Adrenal gland (tissue), 12 donors: ENCODE measurements around the gene GOLGA6C. TPM values are rescaled to one million over a fixed set of nuclear protein-coding genes. Genes with fewer than 3 reads are reported as not detected.

ENCODE experiments used
- DNase-seq, 7 donors: peaks; one replicate each; pipeline ENCODE4 v3.0.0-alpha.2; 2019 to 2020
- H3K27ac ChIP-seq, 5 donors: fragments of 200-600 bp; sonication (generic) in 4 of 5; 1 replicate in 3 of 5; 2 replicates in 2 of 5; pipeline versions ENCODE4 v1.5.1 to v1.8.0; 2016 to 2020; ENCODE audit warnings: mild to moderate bottlenecking in 1 of 5
- H3K27me3 ChIP-seq: fragments of 200-600 bp; 2 replicates; pipeline ENCODE4 v1.8.0; 2021
- H3K36me3 ChIP-seq, 2 donors: fragments of 200-600 bp; replicated peaks in 1 of 2; 1 replicate in 1 of 2; 2 replicates in 1 of 2; pipeline versions ENCODE4 v1.5.1 to v1.8.0; 2018 to 2022
- H3K4me1 ChIP-seq, 2 donors: fragments of 200-600 bp; replicated peaks in 1 of 2; 1 replicate in 1 of 2; 2 replicates in 1 of 2; pipeline versions ENCODE4 v1.5.1 to v1.8.0; 2018 to 2021
- H3K4me3 ChIP-seq, 4 donors: fragments of 200-600 bp; sonication (generic) in 3 of 4; one replicate each; pipeline ENCODE4 v1.5.1; 2016 to 2018
- H3K9me3 ChIP-seq, 3 donors: fragments of 200-600 bp; sonication (generic) in 1 of 3; replicated peaks in 1 of 3; 1 replicate in 2 of 3; 2 replicates in 1 of 3; pipeline versions ENCODE4 v1.5.1 to v1.8.0; 2016 to 2021
- CTCF ChIP-seq, 6 experiments: fragments of 450-650 bp in 4 of 6; fragments of 200-600 bp in 2 of 6; sonication (generic) in 1 of 6; IDR thresholded peaks; 1 replicate in 5 of 6; 2 replicates in 1 of 6; pipeline versions ENCODE4 v1.5.1 to v1.8.0; 2016 to 2021; ENCODE audit warnings: antibody characterized with exemption in 6 of 6, mild to moderate bottlenecking in 2 of 6, moderate library complexity in 1 of 6
- POLR2A ChIP-seq, 2 donors: fragments of 450-650 bp; IDR thresholded peaks; one replicate each; pipeline ENCODE4 v1.6.1; 2017; ENCODE audit warnings: antibody characterized with exemption in 2 of 2, mild to moderate bottlenecking in 2 of 2, moderate library complexity in 1 of 2
- WGBS, 4 donors: extraction: QIAGEN DNeasy Blood & Tissue Kit in 2 of 4; methylation state at CpG; one replicate each; pipeline versions ENCODE4 v1.1.5 to v1.1.7; 2013 to 2017; 5-methylcytosine and 5-hydroxymethylcytosine counted together
- intact Hi-C, 2 donors: fragments of 100-400 bp; cut with DNase I; formaldehyde crosslinking; loops; one replicate each; pipeline versions ENCODE4 v1.14.1 to v1.15.0; 2022 to 2023
- polyA plus RNA-seq, 3 donors: library from polyadenylated mRNA; stranded (reverse); fragments of 200-250 nt in 2 of 3; fragments of 350-450 nt in 1 of 3; fragmentation: Illumina TruSeq in 1 of 3; extraction: RNeasy Lipid Tissue Mini Kit (QIAGEN cat#74804) in 1 of 3; gene quantifications; one replicate each; pipeline ENCODE4 v1.2.3, GENCODE V29; 2013 to 2014
- total RNA-seq, 9 donors: library from RNA; depleted of rRNA in 4 of 9; stranded (reverse); fragments of >200 nt in 4 of 9; fragments of 120-200 nt in 1 of 9; fragmentation: NEBNext Ultra II Directional in 1 of 9; extraction: Animal tissue kit (Norgen Biotek cat#: 25700) in 1 of 9; gene quantifications; one replicate each; pipeline versions ENCODE4 v1.1.0 to v1.2.4, GENCODE V29; 2013 to 2023
- donor health status: healthy with polysubstance abuse.
- donor health status: Bipolar disorder and iron deficiency.
- donor health status: DM: yes; HTN: yes; CAD: no.
- donor health status: DM: no; HTN: no; CAD: no.
- donor health status: DM: no; HTN: no; CAD: no.
- donor health status: DM: yes; HTN: yes; CAD: no.

GOLGA6C gene
- total and polyA plus RNA-seq, 12 donors: not detected

- Histone ChIP-seq H3K36me3 (no peaks in the 10 kb centered on the region), H3K27ac (no peak overlapping the region), H3K9me3 (no peaks in the 10 kb centered on the region), H3K4me3 (no peak overlapping the region), H3K27me3 (no peaks in the 10 kb centered on the region), H3K4me1 (no peaks in the 10 kb centered on the region)
- intact Hi-C loops: no loop called here
- 88 to 95% (median 89%) methylated on average over 8 to 13 of the region's 13 CpGs for WGBS, 4 donors
- DNase-seq: peak in 2 of 7 donors; percentile 2 to 7
- TF ChIP-seq CTCF (IDR thresholded peaks at IDR 0.05) (no peak), POLR2A (IDR thresholded peaks at IDR 0.05) (no peak)
Observed at GRCh38 chr15:75227663-75228280, 30.4 kb upstream of the GOLGA6C start.

GRCh38 chr15:75228787-75229186 lies 29.3 kb upstream of the GOLGA6C start:
- Histone ChIP-seq H3K36me3 (no peaks in the 10 kb centered on the region), H3K4me1 (no peaks in the 10 kb centered on the region), H3K27me3 (no peaks in the 10 kb centered on the region), H3K9me3 (no peaks in the 10 kb centered on the region), H3K4me3 (no peak overlapping the region), H3K27ac (no peak overlapping the region)
- intact Hi-C loops: no loop called here
- peak in 2 of 7 donors; percentile 5 to 9 for DNase-seq
- WGBS, 4 donors: 72 to 94% (median 84%) methylated on average over 3 to 9 of the region's 9 CpGs
- TF ChIP-seq POLR2A (IDR thresholded peaks at IDR 0.05) (no peak), CTCF (IDR thresholded peaks at IDR 0.05) (no peak)

- Histone ChIP-seq H3K9me3 (no peaks in the 10 kb centered on the region), H3K4me1 (no peaks in the 10 kb centered on the region), H3K27me3 (no peaks in the 10 kb centered on the region), H3K27ac (no peak overlapping the region), H3K4me3 (no peak overlapping the region), H3K36me3 (no peaks in the 10 kb centered on the region)
- 80 to 88% (median 87%) methylated on average over 9 to 21 of the region's 21 CpGs for WGBS, 4 donors
- DNase-seq: peak in 2 of 7 donors; percentile 14
- intact Hi-C loops: no loop called here
- TF ChIP-seq POLR2A (IDR thresholded peaks at IDR 0.05): no peak
- no peak for TF ChIP-seq CTCF (IDR thresholded peaks at IDR 0.05)
Observed at GRCh38 chr15:75229191-75230015, 28.7 kb upstream of the GOLGA6C start.

GRCh38 chr15:75230016-75230343 lies 28.2 kb upstream of the GOLGA6C start:
- Histone ChIP-seq H3K27ac (no peak overlapping the region), H3K4me1 (no peaks in the 10 kb centered on the region), H3K9me3 (no peaks in the 10 kb centered on the region), H3K36me3 (no peaks in the 10 kb centered on the region), H3K27me3 (no peaks in the 10 kb centered on the region), H3K4me3 (no peak overlapping the region)
- intact Hi-C loops: no loop called here
- TF ChIP-seq CTCF (IDR thresholded peaks at IDR 0.05) (no peak), POLR2A (IDR thresholded peaks at IDR 0.05) (no peak)
- WGBS, 4 donors: 87 to 100% (median 92%) methylated on average over 1 to 2 of the region's 2 CpGs
- DNase-seq: peak in 1 of 7 donors; percentile 5
